LNCaP clone FGC (cell line): ENCODE measurements around the gene OGFOD2.

Experiments
- DNase-seq: peaks from one replicate; pipeline ENCODE4 v3.0.0-alpha.2; 2011; ENCODE audit warnings: low read depth
- H3K4me3 ChIP-seq: 2 replicates; pipeline ENCODE4 v1.5.1; 2011; ENCODE audit warnings: mild to moderate bottlenecking, low read depth, low read length, control low read depth
- CTCF ChIP-seq: IDR thresholded peaks from 2 replicates; pipeline ENCODE4 v1.5.1; 2012; ENCODE audit warnings: mild to moderate bottlenecking; ENCODE audit not compliant: control insufficient read depth, insufficient read depth; ENCODE audit errors: extremely low read depth

Gene OGFOD2

GRCh38 chr12:123028475-123028874 lies 53.4 kb downstream of the OGFOD2 start:
- TF ChIP-seq CTCF: no peak
- DNase-seq: no peak
- no peak overlapping the region for H3K4me3 ChIP-seq

GRCh38 chr12:123029550-123029949 lies 54.5 kb downstream of the OGFOD2 start:
- no peak for DNase-seq
- no peak overlapping the region for H3K4me3 ChIP-seq
- TF ChIP-seq CTCF: no peak
